Nephron progenitor cell (in vitro differentiated cells): Measurements from ENCODE around the gene WDSUB1.

ENCODE experiments used
- DNase-seq: peaks from one replicate; pipeline ENCODE4 v3.0.0; 2021
- H3K27ac Mint-ChIP-seq: 2 replicates; pipeline ENCODE4 v1.8.0; 2021; ENCODE audit warnings: mild to moderate bottlenecking, moderate library complexity, mixed read lengths
- H3K27me3 Mint-ChIP-seq: 2 replicates; pipeline ENCODE4 v1.8.0; 2021; ENCODE audit warnings: mild to moderate bottlenecking, low read depth, mixed read lengths; ENCODE audit not compliant: poor library complexity
- H3K36me3 Mint-ChIP-seq: 2 replicates; pipeline ENCODE4 v1.8.0; 2021; ENCODE audit warnings: low read depth, mixed read lengths
- H3K4me1 Mint-ChIP-seq: 2 replicates; pipeline ENCODE4 v1.8.0; 2021; ENCODE audit warnings: mixed read lengths
- H3K4me3 Mint-ChIP-seq: 2 replicates; pipeline ENCODE4 v1.8.0; 2021; ENCODE audit warnings: mild to moderate bottlenecking, moderate library complexity, mixed read lengths
- H3K9me3 Mint-ChIP-seq: 2 replicates; pipeline ENCODE4 v1.8.0; 2021; ENCODE audit warnings: mild to moderate bottlenecking, moderate library complexity, mixed read lengths
- TF ChIP-seq, protein P1 (sequence below): fragments of 200-600 bp; sonication (generic); IDR thresholded peaks from 2 replicates; pipeline ENCODE4 v1.5.0; 2021; ENCODE audit warnings: antibody characterized with exemption

The WDSUB1 gene

DNA sequence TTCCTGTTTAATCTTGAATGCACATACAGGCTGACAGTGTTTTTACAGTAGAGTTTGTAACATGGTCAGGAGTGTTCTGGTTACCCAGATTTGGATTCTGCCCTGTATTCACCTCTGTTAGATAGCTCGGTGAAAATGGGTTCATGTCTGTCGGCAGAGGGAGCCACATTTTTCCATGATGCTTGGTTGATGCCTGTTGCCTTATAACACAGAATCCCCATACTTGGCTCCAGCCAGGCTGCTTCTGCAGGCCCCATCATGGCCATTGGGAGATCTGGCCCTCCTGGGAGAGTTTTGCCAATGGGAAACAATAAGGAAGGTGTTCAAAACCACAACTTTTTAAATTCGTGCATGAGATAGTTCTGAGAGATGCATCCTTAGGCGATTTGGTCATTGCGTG lies 78.1 kb downstream of the WDSUB1 start:
- H3K4me1 Mint-ChIP-seq: peaks cover 39% of the 10 kb centered on the region
- peak overlapping the region; percentile 92 for H3K27ac Mint-ChIP-seq
- H3K4me3 Mint-ChIP-seq: no peak overlapping the region
- peaks cover 85% of the 10 kb centered on the region for H3K36me3 Mint-ChIP-seq
- no peaks in the 10 kb centered on the region for H3K9me3 Mint-ChIP-seq
- peaks cover 6% of the 10 kb centered on the region for H3K27me3 Mint-ChIP-seq
- no peak for DNase-seq
- TF ChIP-seq, protein P1, sequence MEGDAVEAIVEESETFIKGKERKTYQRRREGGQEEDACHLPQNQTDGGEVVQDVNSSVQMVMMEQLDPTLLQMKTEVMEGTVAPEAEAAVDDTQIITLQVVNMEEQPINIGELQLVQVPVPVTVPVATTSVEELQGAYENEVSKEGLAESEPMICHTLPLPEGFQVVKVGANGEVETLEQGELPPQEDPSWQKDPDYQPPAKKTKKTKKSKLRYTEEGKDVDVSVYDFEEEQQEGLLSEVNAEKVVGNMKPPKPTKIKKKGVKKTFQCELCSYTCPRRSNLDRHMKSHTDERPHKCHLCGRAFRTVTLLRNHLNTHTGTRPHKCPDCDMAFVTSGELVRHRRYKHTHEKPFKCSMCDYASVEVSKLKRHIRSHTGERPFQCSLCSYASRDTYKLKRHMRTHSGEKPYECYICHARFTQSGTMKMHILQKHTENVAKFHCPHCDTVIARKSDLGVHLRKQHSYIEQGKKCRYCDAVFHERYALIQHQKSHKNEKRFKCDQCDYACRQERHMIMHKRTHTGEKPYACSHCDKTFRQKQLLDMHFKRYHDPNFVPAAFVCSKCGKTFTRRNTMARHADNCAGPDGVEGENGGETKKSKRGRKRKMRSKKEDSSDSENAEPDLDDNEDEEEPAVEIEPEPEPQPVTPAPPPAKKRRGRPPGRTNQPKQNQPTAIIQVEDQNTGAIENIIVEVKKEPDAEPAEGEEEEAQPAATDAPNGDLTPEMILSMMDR: no peak

DNA sequence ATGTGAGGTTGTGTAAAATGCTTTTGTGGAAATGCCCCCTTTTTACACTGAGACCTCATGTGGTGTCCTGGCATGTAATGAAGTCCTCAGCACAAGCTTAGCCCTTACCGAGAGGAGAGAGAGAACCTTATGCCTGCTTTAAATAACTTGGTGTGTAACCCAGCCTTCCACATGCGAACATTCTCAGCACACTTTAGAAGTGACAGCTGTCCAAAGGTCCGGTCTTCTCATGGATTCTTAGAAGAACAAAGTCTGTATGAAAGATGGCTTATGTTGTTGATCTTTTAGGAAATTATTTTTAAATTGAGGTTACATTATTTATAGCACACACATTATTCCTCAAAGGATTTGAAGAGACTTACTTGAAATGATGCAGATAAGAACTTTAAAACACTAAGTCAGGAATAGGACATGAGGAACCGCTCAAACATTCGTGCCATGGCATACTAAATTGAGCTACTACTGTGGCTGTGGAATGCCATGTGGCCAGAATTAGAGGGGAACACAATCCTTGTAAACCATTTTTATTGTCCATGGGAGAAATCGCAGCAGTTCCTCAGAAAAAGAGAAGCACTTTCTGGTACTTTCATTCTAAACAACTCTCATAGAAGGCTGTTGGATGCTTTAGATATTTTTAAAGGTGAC lies 79.6 kb downstream of the WDSUB1 start:
- H3K27ac Mint-ChIP-seq: no peak overlapping the region
- peaks cover 81% of the 10 kb centered on the region for H3K36me3 Mint-ChIP-seq
- TF ChIP-seq, protein P1: no peak
- no peak for DNase-seq
- peaks cover 32% of the 10 kb centered on the region for H3K4me1 Mint-ChIP-seq
- no peaks in the 10 kb centered on the region for H3K27me3 Mint-ChIP-seq
- no peak overlapping the region for H3K4me3 Mint-ChIP-seq
- no peaks in the 10 kb centered on the region for H3K9me3 Mint-ChIP-seq

DNA sequence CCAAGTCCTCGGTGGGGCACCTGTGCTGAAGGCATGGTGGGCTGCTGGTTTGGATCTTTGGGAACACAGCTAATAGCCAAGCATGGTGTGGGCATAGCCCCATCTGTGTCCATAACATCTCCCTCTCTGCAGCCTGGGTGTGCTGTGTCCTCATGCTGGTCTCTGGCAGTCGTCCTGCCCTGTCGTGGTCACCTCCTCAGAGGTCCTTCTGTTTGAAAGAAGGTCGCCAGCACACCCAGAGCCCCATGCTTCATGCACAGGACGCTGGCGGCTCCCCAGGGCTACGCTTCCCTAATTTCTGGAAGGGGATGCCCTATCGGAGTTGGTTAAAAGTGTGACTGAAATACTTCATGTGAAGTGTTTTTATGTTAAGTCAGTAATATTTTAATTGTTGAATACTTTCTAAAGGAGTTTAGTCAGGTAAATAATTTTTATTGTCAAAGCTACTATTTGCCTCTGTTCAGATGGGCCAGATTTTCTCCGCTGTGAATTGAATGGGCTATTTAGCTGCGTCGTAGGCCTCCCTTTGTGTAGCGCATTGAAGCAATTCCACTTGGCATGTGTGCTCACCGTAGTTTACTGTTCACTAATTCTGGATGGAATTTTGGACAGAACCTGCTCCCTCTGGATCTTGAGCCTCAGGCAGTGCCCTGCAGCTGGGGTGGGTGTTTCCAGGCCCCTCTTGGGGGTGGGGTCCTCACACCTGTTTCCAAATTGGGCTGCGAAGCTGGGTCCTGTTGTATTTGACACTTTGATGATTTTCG lies 81.9 kb downstream of the WDSUB1 start:
- Mint-ChIP-seq H3K9me3 (no peaks in the 10 kb centered on the region), H3K4me3 (no peak overlapping the region), H3K27me3 (peaks cover 3% of the 10 kb centered on the region), H3K27ac (no peak overlapping the region), H3K36me3 (peaks cover 82% of the 10 kb centered on the region), H3K4me1 (peaks cover 16% of the 10 kb centered on the region)
- no peak for DNase-seq
- TF ChIP-seq, protein P1: no peak

GRCh38 chr2:159202568-159203071 lies 83.9 kb downstream of the WDSUB1 start:
- Mint-ChIP-seq H3K36me3 (peaks cover 86% of the 10 kb centered on the region), H3K9me3 (no peaks in the 10 kb centered on the region), H3K27me3 (peaks cover 3% of the 10 kb centered on the region), H3K27ac (peak overlapping the region; percentile 88), H3K4me3 (no peak overlapping the region), H3K4me1 (peaks cover 7% of the 10 kb centered on the region)
- TF ChIP-seq, protein P1: no peak
- no peak for DNase-seq

DNA sequence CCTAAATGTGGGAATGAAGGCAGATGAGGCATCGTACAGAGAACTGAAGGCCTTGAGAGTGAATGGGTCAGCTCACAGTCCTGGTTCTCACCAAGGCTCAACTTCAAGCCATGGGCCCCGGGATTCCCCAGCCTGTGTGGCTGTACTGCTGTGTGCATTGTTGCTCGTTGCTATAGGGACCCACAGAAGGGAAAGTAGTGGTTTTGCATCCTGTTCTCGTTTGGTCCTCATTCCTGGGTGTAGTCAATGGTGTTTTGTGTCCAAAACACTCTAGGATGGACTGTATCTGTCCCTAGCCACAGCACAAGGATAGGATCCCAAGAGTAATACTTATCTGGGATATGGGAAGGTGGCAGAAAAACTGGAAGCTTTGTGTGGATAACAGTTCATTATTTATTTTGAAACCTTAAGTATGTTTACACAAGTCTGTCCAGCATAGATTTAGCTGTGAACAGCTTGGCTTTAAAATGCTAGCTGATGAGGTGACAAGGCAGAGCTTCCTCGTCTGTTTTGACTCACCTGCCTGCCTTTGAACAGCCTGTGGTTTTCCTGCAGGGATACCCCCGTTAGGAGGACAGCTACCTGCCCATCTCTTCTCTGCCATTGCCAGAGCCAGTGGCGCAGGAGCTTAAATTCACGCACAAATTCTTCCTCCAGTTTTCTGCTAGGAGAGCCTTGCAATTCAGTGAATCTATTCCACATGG lies 85.0 kb downstream of the WDSUB1 start:
- Mint-ChIP-seq H3K27ac (peak overlapping the region; percentile 84), H3K36me3 (peaks cover 88% of the 10 kb centered on the region), H3K27me3 (peaks cover 3% of the 10 kb centered on the region), H3K9me3 (no peaks in the 10 kb centered on the region), H3K4me1 (peaks cover 7% of the 10 kb centered on the region), H3K4me3 (no peak overlapping the region)
- DNase-seq: no peak
- TF ChIP-seq, protein P1: no peak
